GM19438 (cell line): Measurements from ENCODE around the gene CLCN3.
"Not testable (repeated sequence)": the region's sequence is repeated elsewhere in the genome, so short reads cannot be mapped to it uniquely, and the experiment has no call there.

ENCODE experiments used
- ATAC-seq: cut with Tn5 transposase; IDR thresholded peaks from one replicate; pipeline ENCODE4 v1.9.1; 2021; ENCODE audit warnings: low read depth; ENCODE audit not compliant: unreplicated experiment

The CLCN3 gene

DNA sequence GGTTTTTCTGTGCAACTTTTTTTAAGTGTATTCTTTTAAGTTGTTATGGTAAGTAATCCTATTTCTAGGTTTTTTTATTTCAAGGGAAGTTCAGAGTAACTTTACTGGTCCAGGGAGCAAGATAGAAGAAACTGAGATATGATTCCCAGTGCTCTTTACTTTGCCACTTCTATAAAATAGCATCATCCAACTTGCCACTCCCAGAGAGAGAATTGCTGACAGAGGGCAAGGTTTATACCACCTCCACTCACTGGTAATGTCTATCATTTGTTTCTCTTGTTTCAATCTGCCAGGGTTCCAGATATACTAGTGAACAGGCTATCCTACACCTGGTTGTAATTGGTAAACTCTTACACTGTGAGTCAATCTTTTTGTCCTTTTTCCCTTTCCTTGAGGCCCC lies 3.5 kb upstream of the CLCN3 start:
- no peak for ATAC-seq

DNA sequence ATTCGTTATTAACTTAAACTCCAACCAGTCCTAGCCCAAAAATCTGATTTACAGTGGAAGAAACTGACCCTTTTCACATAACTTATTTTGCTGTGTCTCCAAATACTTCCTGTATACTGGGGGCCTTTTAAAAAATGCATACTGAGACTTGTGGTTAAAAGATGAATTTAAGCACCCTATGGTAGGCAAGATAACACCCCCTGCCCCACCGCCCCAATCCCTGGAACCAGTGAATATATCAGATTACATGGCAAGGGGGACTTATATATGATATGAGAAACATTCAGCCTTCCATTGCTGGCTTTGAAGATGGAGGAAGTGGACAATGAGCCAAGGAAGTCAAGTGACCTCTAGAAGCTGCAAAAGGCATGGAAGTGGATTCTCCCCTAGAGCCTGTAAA lies 3.1 kb upstream of the CLCN3 start:
- no peak for ATAC-seq

DNA sequence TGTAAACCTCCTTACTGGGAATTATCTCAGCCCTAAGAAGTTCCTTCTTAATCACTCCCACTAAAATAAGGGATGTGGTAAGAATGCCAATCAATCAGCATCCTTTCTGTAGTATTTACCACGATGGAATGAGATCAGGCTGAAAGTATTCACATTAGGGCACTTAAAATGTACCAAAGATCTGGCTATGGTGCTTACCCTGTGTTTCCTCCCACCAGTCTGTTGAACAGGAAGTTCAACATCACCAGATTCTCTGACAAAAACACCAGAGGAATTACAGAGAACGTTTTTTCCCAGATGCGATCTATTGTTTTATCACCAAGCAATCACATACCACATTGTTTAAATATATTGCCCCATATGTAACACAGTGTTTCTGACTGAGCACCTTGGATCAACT lies 2.1 kb upstream of the CLCN3 start:
- no peak for ATAC-seq

DNA sequence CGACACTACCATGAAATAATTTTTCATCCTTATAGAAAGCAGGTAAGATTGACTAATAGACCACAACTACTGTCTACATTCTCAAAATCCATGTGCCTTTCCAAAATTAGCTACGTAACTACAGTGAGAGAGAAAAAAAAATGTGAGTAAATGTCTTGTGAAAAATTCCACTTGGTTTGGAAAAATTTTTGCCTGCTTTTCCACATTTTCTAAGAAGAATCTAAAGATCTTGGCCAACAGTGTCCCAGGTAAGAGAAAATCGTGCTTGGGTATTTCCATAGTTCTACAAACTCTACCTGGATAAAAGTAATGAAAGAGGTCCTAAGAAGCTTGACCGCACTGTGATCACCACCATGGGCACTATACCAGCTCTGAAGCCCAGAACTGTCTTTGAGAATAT lies 1.4 kb upstream of the CLCN3 start:
- no peak for ATAC-seq

DNA sequence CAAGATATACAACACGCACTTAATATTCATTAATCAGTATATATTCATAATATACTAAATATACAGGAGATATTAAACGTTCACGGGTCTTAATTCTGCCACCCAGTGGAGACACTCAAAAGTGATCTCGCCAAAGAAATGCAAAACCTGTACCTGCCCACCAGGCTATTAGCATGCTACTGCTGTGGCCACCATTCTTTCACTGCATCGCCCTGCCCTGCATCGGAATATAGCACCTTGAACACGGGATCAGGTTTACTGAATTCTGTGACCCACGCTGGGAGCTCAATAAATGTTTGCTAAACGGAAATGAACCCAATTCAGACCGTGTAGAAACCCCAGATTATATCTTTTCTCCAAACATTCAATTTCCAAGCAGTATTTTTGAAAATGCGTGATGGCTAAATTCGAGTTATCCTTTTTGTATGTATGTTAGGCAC lies 840 bp upstream of the CLCN3 start:
- peak; percentile 47 for ATAC-seq

DNA sequence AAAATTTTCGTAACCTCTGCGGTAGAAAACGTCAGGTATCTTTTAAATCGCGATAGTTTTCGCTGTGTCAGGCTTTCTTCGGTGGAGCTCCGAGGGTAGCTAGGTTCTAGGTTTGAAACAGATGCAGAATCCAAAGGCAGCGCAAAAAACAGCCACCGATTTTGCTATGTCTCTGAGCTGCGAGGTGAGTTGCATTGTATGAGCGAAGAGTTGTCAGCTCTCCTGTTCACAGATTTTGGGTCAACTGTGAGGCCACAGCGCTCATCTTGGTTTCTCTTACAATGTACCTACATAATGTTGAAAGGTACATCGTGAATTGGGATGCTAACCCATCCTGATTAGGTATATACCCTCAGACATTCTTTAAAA lies 486 bp downstream of the CLCN3 start:
- no peak for ATAC-seq

DNA sequence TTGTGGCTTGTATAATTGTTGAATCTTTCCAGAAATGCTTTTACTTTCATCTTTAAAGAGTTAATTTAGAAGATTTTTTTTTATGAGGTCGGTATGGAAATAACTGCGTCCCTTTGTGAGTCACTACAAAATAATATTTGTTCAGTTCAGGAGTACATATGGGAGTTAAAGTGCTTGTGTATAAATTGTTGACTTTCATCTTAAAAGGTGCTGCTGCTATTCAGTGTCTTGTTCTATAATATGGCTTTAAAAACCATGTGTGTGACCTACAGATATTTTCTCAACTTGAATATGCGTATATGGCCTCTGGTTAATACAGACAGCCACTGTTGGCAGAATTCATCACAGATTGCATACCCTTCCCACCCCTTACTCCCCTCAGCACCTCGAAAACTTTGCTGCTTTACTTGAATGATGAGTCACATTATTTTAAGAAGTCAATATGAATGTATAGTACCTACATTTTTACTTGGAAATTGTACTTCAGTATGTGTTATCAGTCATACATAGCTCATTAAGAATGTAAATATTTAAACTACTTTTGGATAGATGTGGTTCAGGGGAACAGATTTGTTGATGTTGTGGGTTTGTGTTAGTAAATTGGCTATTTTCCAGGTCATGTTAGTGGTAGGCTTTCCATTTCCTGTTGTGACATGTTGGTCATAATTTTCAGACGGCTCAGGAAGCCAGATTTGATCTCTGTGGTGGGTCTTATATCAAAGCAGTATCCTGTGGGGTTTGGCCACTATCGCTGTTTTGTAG lies 1.5 kb downstream of the CLCN3 start:
- no peak for ATAC-seq

DNA sequence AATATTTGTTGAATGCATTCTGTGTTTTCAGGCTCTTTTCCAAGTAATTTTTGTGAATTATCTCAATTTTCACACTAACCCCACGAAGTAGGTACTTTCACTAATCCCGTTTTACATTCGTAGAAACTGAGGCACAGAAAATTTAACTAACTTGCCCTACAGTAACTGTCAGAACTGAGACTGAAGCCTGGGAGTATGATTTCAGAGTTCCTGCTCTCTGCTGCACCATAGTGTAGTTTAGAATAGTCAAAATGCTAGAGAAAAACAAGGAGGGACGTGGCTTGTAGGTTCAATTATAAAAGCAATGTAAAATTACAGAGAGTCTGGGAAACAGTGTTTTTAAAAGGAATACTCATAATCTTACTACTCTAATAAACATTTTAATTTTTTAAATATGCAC lies 2.2 kb downstream of the CLCN3 start:
- no peak for ATAC-seq

DNA sequence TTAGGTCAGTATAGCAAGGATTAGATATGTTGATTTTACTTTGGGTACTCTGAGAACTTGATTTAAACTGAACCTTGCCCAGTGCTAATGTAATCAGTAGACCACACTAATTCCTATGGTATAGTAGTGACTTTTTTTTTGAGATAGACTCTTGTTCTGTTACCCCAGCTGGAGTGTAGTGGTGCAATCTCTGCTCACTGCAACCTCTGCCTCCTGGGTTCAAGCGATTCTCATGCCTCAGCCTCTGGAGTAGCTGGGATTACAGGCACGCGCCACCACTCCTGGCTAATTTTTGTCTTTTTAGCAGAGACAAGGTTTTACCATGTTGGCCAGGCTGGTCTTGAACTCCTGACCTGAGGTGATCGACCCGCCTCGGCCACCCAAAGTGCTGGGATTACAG lies 3.6 kb downstream of the CLCN3 start:
- ATAC-seq = not testable (repeated sequence)

DNA sequence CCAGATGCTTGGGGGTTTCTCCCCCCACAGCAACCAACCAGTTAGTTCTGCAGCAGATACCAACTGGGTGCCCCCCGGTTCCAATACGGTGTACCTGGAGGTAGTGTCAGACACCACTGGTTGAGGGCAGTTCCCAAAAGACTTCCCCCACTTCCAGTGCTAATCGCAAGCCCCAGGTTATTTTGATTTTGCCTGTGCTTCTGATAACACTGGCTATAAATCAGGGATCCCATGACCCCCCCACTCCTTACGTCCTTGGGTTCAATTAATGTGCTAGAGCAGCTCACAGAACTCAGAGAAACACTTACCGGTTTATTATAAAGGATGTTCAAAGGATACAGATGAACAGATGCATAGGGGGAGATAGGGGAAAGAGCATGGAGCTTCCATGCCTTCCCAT lies 5.5 kb downstream of the CLCN3 start:
- ATAC-seq = no peak

DNA sequence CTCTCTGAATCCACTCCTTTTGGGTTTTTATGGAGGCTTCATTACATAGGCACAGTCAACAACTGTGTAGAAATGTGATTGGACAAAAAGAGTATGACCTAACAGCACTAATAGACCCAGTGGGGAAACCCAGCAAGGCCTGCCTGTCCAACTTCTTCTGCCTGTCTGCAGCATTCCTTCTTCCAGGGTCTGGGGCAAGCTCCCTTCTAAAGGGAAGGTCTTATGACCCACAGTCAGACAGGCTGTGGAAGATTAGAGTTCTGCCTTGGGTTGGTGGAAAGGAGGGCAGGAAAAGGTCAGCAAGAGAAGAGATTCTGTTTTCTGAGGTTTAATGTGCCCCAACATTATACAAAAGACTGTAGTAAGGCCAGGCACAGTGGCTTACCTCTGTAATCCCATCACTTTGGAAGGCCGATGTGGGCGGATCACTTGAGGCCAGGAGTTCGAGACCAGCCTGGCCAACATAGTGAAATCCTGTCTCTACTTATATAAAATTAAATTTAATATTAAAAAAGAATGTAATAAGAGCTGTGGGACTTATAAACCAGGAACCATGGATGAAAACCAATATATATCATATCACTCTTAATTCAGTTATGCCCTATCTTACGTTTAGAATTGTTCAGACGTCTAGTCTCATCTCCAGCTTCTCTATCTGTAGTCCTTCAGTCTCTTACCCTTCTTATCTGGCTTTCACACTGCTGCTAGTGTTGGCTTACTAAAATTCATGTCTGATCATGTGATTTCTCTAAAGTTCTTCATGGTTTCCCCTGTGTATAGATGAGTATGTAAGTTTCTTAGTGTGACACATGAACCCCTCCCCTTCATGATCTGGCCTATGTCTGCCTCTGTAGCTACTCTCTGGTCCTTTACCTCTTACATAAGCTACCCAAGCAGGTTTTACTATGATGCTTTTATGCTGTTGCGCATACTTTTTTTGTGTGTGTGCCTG lies 6.2 kb downstream of the CLCN3 start:
- no peak for ATAC-seq

DNA sequence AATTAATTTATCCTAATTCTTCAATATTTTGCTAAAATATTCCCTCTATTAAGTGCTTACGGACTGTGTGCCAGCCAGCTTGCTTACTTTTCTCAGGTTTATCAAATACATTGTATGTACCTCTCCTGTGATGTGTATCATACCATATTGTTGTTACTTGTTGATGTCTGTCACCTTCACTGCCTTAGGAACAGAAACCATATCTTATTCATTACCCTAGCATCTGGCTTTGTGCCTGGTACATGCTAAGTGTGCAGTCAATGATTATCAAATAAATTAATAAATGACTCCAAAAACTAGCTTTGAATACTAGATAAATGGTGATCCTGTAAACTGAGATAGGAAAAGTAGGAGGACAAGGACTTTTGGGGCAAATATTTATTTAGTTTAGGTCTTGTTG lies 6.9 kb downstream of the CLCN3 start:
- ATAC-seq = peak; percentile 50

DNA sequence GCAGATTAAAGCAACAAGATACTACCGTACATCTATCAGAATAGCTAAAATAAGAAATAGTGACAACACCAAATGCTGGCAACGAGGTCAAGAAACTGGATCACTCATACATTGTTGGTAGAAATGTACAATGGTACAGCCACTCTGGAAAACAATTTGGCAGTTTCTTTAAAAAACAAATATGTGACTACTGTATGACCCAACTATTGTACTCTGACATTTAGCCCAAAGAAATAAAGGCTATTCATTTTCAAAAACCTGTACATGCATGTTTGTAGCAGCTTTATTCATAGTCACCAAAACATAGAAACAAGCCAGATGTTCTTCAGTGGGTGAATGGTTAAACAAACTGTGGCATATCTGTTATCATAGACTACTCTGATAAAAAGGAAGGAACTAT lies 8.2 kb downstream of the CLCN3 start:
- no peak for ATAC-seq

DNA sequence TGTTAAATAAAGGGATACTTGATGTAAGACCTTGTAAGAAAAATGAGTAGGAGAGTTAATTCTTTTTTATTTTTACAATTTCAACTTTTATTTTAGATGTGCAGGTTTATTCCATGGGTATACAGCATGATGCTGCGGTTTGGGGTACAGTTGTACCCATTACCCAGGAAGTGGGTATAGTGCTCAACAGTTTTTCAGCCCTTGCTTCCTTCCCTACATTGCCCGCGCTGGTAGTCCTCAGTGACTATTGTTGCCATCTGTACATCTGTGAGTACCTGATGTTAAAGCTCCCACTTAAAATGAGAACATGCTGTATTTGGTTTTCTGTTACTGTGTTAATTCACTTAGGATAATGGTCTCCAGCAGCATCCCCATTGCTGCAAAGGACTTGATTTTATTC lies 9.7 kb downstream of the CLCN3 start:
- ATAC-seq = no peak

DNA sequence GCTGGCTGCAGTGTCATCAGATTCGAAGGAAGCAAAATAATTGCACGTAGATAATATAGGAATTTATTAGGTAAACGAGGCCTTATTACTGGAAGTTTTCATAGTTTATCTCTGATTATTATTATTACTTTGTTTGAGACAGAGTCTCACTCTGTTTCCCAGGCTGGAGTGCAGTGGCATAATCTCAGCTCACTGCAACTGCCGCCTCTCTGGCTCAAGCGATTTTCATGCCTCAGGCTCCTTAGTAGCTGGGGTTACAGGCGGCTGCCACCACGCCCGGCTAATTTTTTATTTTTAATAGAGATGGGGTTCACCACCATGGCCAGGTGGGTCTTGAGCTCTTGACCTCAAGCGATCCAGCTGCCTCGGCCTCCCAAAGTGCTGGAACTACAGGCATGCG lies 12.5 kb downstream of the CLCN3 start:
- no peak for ATAC-seq

DNA sequence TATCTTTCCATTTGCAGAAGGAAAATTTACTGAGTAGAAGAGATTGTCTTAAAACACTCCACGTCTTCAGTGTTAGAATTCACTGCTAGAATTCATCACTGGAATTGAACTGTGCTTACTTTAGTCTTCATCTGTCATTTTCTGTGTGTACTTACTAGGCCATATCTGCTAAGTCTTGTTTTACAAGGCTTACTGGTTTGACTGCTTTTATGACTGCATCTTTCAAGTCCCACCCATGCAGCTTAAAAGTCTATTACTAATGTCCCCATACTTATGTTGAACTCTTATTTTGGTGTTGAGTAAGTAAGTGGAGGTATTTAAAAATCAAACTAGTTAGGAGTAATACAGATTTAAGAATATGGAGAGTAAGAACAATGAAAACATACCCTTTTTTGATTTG lies 14.6 kb downstream of the CLCN3 start:
- no peak for ATAC-seq

DNA sequence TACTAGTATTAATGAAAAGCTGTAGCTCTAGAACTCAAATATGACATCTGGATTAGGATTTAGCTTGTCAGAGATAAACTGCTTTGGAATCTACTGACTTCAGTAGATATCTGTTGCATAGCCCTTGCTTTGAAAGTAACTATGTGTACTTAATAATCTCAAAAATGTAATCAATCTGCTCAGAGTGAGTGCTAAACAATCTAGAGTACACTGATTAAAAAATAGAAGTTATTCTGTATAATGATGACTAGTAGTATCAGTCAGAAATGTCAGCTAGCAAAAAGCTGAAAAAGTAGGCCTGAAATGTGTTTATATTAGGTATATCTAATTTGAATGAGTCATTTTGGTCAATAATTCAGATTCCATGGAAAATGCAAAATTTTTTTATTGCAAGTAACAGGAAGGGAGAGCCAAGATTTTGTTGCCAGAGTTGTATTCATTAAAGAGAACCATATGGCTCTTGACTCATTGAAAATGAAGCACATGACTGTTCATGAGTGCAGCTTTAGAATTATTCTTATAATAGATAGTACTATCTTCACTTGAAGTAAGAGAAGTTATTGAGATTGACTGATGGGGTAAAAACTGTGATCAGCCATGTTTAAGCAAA lies 20.0 kb downstream of the CLCN3 start:
- ATAC-seq = no peak

DNA sequence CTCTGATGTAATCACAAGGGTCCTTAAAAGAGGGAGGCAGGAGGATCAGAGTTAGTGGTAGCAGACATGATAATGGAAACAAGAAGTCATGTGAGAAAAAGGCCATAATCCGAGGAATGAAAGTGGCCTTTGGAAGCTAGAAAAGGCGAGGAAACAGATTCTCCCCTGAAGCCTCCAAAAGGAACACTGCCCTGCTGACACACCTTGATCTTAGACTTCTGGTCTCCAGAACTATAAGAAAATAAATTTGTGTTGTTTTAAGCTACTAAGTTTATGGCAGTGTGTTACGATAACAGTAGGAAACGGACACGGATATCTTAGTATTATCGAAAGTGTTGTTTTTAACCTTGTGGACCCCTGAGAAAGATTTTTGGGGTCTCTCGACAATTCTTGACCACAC lies 24.4 kb downstream of the CLCN3 start:
- ATAC-seq = no peak

DNA sequence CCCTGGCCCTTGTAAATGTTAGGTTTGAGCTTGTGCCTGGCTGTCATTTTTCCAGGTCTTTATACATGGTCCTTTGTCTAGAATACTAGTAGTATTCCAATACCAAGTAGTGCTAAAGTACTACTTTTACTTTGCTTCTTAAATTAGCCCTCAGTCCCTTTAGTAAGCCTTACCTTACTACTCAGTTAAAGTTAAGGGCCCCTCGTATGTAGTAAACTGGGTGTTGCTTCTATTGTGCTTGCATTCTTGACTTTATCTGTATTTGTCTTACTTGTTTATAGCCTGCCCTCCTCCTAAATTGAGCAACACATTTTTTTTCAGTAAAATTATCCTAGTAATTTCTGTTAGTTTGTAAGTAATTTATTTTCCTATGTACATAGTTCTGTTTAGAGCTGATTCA lies 25.2 kb downstream of the CLCN3 start:
- ATAC-seq = no peak

DNA sequence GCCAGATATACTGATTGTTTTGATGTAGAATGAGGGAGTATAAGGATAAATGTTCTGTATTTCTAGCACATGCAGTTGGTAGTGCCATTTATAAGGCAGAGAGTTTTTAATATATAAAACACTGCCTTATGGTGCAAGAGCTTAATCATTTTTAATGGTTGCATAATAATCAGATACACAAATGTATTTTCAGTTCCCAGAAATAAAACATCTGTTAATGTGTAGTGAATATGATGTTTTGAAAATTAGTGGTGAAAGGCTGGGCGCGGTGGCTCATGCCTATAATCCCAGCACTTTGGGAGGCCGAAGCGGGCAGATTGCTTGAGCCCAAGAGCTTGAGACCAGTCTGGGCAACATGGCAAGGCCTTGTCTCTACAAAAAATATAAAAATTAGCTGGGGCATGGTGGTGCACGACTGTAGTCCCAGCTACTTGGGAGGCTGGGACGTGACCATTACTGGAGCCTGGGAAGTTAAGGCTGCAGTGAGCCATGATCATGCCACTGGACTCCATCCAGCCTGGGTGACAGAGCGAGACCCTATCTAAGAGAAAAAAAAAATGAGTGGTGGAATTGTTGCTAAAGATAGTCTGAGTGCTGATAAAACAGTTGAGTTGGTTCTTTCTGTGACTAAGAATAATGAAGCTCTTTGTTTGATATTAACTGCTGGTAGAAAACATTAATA lies 29.3 kb downstream of the CLCN3 start:
- no peak for ATAC-seq
